ENCODE data around the gene EHD3.

Gene EHD3

DNA sequence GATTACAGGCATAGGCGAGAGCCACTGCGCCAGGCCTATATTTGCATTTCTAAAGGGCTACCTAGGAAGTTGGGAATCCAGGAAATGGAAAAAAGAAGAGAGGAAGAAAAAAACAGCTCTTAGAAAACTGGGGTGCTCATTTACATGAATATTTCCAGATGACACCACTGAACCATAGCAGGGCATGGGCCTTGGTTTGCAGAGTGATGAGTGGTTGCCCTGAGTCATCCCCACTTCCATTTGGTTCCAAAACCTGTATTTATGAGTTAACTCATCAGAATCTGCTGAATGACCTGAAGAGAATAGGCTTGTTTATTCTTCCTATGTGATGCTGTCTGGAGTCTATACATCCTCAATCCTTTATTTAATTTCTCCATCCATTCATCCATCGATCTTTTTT is 36.2 kb downstream of the EHD3 start:
- TF ChIP-seq, protein P1, sequence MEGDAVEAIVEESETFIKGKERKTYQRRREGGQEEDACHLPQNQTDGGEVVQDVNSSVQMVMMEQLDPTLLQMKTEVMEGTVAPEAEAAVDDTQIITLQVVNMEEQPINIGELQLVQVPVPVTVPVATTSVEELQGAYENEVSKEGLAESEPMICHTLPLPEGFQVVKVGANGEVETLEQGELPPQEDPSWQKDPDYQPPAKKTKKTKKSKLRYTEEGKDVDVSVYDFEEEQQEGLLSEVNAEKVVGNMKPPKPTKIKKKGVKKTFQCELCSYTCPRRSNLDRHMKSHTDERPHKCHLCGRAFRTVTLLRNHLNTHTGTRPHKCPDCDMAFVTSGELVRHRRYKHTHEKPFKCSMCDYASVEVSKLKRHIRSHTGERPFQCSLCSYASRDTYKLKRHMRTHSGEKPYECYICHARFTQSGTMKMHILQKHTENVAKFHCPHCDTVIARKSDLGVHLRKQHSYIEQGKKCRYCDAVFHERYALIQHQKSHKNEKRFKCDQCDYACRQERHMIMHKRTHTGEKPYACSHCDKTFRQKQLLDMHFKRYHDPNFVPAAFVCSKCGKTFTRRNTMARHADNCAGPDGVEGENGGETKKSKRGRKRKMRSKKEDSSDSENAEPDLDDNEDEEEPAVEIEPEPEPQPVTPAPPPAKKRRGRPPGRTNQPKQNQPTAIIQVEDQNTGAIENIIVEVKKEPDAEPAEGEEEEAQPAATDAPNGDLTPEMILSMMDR (conservative IDR thresholded peaks at IDR 0.05; ENCODE audit: low read length) = no peak
- TF ChIP-seq EZH2phosphoT487 (IDR thresholded peaks at IDR 0.05; ENCODE audit: borderline replicate concordance) = no peak
- H4K20me1 ChIP-seq (ENCODE audit: insufficient read depth, low read length, poor library complexity, severe bottlenecking) = no peaks in the 10 kb centered on the region
- no peaks in the 10 kb centered on the region for H3K4me1 ChIP-seq (ENCODE audit: insufficient read depth, low read length, poor library complexity, severe bottlenecking)
- H3K27me3 ChIP-seq (ENCODE audit: insufficient read depth, low read length, poor library complexity, severe bottlenecking) = no peaks in the 10 kb centered on the region
- no peaks in the 10 kb centered on the region for H3F3A ChIP-seq (ENCODE audit: low read depth)
- H3K9ac ChIP-seq (ENCODE audit: low read depth, low read length, poor library complexity, severe bottlenecking) = no peak overlapping the region
- H2AFZ ChIP-seq (ENCODE audit: low read length) = no peak overlapping the region
- H3K9me2 ChIP-seq (replicated peaks; ENCODE audit: low read depth, low read length) = no peaks in the 10 kb centered on the region
- H3K79me2 ChIP-seq (ENCODE audit: insufficient read depth, low read length) = no peaks in the 10 kb centered on the region
- H3K9me3 ChIP-seq (ENCODE audit: insufficient read depth, low read depth, low read length) = no peaks in the 10 kb centered on the region
- H3K4me3 ChIP-seq (ENCODE audit: low read length, poor library complexity, severe bottlenecking) = no peak overlapping the region
- no peak overlapping the region for H3K4me2 ChIP-seq (ENCODE audit: low read depth, low read length, poor library complexity, severe bottlenecking)
- H3K36me3 ChIP-seq (ENCODE audit: insufficient read depth, low read length) = no peaks in the 10 kb centered on the region

DNA sequence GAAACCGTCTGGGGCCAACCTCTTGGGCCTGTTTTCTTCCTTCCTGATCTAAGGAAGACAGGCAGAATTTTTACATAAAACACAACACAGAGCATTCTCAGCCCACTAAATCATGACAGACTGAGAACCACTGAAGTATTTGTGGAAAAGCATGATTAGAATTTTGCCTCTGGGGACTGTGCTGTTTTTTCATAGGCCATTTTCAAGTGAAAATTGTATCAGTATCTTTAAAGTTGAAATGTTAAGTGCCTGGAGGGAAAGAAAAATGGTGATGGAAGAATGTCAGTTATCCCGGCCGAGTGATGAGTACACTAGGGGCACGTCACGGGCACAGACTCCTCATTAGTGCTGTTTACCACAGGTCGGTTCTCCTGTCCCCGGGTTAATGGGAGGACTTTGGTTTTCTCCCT is 36.9 kb downstream of the EHD3 start:
- no peaks in the 10 kb centered on the region for H3K4me1 ChIP-seq (ENCODE audit: insufficient read depth, low read length, poor library complexity, severe bottlenecking)
- H3K9ac ChIP-seq (ENCODE audit: low read depth, low read length, poor library complexity, severe bottlenecking) = no peak overlapping the region
- H3K9me2 ChIP-seq (replicated peaks; ENCODE audit: low read depth, low read length) = no peaks in the 10 kb centered on the region
- TF ChIP-seq, protein P1 (conservative IDR thresholded peaks at IDR 0.05; ENCODE audit: low read length) = no peak
- no peaks in the 10 kb centered on the region for H3F3A ChIP-seq (ENCODE audit: low read depth)
- no peak overlapping the region for H2AFZ ChIP-seq (ENCODE audit: low read length)
- no peak overlapping the region for H3K4me3 ChIP-seq (ENCODE audit: low read length, poor library complexity, severe bottlenecking)
- H4K20me1 ChIP-seq (ENCODE audit: insufficient read depth, low read length, poor library complexity, severe bottlenecking) = no peaks in the 10 kb centered on the region
- H3K36me3 ChIP-seq (ENCODE audit: insufficient read depth, low read length) = no peaks in the 10 kb centered on the region
- no peaks in the 10 kb centered on the region for H3K9me3 ChIP-seq (ENCODE audit: insufficient read depth, low read depth, low read length)
- H3K4me2 ChIP-seq (ENCODE audit: low read depth, low read length, poor library complexity, severe bottlenecking) = no peak overlapping the region
- no peaks in the 10 kb centered on the region for H3K79me2 ChIP-seq (ENCODE audit: insufficient read depth, low read length)
- H3K27me3 ChIP-seq (ENCODE audit: insufficient read depth, low read length, poor library complexity, severe bottlenecking) = no peaks in the 10 kb centered on the region

- H3K4me2 ChIP-seq (ENCODE audit: low read depth, low read length, poor library complexity, severe bottlenecking) = no peak overlapping the region
- no peaks in the 10 kb centered on the region for H4K20me1 ChIP-seq (ENCODE audit: insufficient read depth, low read length, poor library complexity, severe bottlenecking)
- no peak overlapping the region for H3K4me3 ChIP-seq (ENCODE audit: low read length, poor library complexity, severe bottlenecking)
- no peaks in the 10 kb centered on the region for H3K79me2 ChIP-seq (ENCODE audit: insufficient read depth, low read length)
- H3K27me3 ChIP-seq (ENCODE audit: insufficient read depth, low read length, poor library complexity, severe bottlenecking) = no peaks in the 10 kb centered on the region
- no peaks in the 10 kb centered on the region for H3K36me3 ChIP-seq (ENCODE audit: insufficient read depth, low read length)
- H3K9me3 ChIP-seq (ENCODE audit: insufficient read depth, low read depth, low read length) = no peaks in the 10 kb centered on the region
- H3K4me1 ChIP-seq (ENCODE audit: insufficient read depth, low read length, poor library complexity, severe bottlenecking) = no peaks in the 10 kb centered on the region
- H2AFZ ChIP-seq (ENCODE audit: low read length) = no peak overlapping the region
- no peaks in the 10 kb centered on the region for H3F3A ChIP-seq (ENCODE audit: low read depth)
- H3K9me2 ChIP-seq (replicated peaks; ENCODE audit: low read depth, low read length) = no peaks in the 10 kb centered on the region
- no peak overlapping the region for H3K9ac ChIP-seq (ENCODE audit: low read depth, low read length, poor library complexity, severe bottlenecking)
- TF ChIP-seq EZH2phosphoT487 (IDR thresholded peaks at IDR 0.05; ENCODE audit: borderline replicate concordance) = no peak
- TF ChIP-seq, protein P1 (conservative IDR thresholded peaks at IDR 0.05; ENCODE audit: low read length) = no peak
These were observed 37.9 kb downstream of the EHD3 start for GRCh38 chr2:31271851-31272267.

All from Loucy (cell line).